AG08395 (cell line): ENCODE results near the gene ACTR8.
"Not testable (repeated sequence)": the region's sequence is repeated elsewhere in the genome, so short reads cannot be mapped to it uniquely, and the experiment has no call there.

Source experiments
- DNase-seq: peaks from one replicate; pipeline ENCODE4 v3.0.0; 2012; ENCODE audit warnings: mixed read lengths, low spot score

The ACTR8 gene

DNA sequence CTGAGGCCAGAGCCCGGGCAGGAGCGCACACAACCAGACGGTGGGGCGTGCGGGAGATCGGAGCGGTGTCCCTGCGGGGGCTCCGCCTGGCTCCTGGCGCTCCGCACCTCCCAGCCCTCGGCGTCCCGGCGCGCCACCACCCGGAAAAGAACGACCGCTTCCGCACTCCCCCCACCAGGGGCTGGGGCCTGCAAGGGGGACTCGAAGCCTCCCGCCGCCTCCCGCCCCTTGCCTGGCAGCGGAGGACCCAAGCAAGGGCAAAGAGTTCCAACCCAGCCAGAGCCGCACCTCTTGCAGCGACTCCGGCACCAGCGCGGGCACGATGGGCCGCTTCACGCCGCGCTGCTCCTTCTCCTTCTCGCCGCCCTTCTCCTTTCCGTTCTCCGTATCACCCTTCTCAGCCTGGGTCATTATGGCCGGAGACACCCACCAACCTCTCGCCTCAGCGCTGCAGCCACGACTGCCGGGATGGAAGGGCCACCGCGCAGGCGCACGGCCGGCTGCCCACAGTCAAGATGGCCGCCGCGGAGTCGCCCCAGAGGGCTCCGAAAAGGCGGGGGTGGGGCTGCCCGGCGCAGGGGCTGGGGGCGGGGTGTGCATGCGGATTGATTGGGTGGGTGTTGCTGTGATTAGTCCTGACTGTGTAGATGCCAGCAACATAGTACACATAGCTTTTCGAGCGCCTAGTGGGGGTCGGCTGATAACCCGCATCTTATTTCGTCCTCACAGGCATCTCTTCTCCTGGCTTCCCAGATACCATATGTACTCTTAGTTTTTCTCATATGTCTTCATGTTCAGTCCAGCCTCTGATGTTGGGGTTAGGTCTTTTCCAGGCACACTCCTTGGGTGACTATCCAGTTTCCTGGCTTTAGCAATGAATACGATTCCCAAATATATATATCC, at the start of gene ACTR8:
ACTR8 (minus strand) TSS at position 462 of the 903 bp plus-strand sequence; CDS start at position 411, 51 bp downstream.
- DNase-seq, result peak; percentile 93

- not testable (repeated sequence) for DNase-seq
Observed at GRCh38 chr3:53927208-53927872, 45.4 kb upstream of the ACTR8 start.

DNA sequence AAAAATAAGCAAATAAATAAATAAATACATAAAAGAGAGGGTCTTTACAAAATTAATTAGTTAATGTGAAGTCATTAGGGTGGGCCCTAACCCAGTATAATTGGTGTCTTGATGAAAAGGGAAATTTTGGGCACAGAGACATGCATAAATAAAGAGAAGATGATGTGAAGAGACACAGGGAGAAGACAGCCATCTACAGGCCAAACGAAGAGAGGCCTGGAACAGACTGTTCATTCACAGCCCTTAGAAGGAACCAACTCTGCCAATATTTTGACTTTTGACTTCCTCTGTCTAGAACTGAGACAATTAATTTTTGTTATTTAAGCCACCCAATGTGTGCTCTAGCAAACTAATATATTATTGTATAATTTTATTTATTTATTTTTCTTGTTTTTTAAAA, 39.3 kb upstream of the ACTR8 start:
- peak; percentile 29 for DNase-seq

- no peak for DNase-seq
Observed at GRCh38 chr3:53919741-53920140, 37.8 kb upstream of the ACTR8 start.

GRCh38 chr3:53913401-53913800, 31.4 kb upstream of the ACTR8 start:
- no peak for DNase-seq

GRCh38 chr3:53902711-53903110, 20.8 kb upstream of the ACTR8 start:
- DNase-seq, result no peak

DNA sequence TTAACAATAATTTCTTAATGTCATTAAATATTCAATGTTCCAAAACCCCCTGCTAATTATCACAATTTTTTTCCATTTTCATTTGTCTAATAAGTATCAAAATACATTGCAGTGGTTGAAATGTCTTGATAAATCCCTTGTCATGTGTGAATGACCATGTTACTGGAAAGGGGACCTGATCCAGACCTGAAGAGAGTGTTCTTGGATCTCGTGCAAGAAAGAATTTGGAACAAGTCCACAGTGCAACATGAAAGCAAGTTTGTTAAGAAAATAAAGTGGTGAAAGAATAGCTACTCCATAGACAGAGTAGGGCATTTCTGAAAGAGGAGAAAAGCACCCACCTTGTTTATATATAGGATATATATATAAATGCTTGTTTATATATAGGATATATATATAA, 20.1 kb upstream of the ACTR8 start:
- DNase-seq, result no peak

DNA sequence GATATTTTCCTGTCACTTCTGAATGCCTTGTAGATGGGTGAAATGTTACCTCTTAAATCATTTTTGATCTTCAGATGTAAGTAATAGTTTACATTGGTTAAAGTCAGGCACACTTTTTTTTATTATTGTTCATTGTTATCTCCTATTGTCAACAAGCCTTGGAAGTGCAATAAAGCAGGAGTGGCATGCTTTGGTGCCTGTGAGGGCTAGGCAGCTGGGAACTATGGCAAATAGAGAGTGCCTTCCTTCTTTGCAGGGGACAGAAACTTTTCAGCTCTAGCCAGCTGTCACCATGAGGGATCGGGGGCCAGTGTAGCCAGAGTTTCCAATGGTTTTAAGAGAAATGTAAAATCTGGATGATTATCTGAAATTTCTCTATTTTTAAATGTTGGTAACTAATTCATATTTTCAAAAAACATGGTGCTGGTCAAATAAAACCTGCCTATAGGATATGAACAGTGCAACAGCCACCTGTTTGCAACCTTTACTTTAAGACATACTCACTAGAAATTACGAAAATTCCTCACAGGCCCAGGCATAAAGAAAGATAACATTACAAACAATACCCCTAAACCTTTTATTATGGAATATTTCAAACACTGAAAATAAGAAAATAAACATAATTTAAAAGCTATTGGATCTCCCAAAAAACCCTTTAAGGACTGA, 18.8 kb upstream of the ACTR8 start:
- no peak for DNase-seq

GRCh38 chr3:53899750-53900149, 17.8 kb upstream of the ACTR8 start:
- no peak for DNase-seq

GRCh38 chr3:53892286-53892637, 10.3 kb upstream of the ACTR8 start:
- DNase-seq, result no peak

DNA sequence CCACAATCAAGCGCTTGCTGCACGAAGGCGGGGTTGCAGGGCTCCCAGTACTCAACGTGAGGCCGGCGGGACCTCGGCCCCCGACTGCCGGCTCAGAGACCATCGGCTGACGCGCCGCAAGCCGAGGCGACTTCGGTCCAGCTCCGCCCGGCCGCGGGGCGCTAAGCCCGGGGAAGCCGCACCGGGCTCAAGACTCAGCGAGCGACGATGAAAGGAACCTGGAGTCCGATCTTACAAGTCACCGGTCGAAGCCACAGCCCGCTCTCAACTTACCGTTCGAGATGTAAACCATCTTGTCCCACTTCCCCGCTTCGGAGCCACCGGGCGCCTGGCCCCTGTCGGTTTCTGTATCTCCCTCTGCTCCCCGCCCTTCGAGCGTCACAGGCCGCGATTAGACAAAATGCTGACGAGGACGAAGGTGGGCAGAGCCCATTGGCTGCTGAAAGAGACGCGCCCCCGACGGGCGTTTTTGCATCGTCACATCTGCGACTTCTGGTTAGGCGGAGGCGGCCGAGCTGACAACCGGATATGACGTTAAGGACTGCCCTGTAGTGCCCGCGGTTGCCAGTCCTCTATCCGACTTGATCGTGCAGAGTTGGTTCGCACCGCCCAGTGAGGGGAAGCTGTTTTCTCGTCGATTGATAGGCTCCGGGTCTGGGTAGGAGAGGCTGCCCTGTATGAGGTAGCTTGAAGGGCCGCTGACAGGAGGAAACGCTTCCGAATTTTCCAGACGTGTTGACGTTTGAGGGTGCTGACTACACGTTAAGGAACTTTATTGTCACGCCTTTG, 9.7 kb upstream of the ACTR8 start, which contains the start of gene SELENOK:
SELENOK (minus strand) TSS at position 363 of the 789 bp plus-strand sequence.
- peak; percentile 97 for DNase-seq

DNA sequence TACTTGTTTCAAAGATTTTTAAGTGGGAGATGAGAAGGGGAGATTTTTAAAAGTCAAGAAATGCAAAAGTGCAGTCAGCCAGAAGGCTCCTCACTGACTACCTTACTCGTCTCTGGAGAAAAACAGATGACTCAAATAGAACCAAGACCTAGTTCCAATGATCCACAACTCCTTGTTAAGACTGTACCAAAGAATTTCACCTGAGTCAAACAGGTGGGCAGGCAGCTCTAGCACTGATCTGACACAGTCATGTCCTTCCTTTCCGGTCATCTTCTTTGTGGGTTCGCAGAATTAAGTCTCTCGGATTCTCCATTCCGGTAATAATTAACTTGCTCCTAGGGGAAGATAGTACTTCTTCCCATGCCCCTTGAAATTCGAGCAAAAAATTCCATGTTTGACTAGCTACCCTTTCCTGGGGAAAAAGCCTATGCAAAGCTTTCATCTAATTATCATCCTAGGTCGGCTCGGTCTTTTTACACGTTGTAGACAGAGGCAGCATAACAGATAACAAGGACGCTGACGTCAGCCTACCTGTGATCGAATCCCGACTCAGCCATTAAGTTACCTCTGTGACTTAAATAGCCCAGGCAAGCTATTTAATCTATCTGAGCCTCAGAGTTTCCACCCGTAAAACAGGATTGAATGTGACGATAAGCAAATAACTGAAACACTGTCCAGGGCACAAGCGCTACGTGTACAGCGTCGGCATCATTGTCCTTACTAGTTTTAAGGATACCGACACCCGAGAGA, 8.9 kb upstream of the ACTR8 start:
- peak; percentile 2 for DNase-seq

DNA sequence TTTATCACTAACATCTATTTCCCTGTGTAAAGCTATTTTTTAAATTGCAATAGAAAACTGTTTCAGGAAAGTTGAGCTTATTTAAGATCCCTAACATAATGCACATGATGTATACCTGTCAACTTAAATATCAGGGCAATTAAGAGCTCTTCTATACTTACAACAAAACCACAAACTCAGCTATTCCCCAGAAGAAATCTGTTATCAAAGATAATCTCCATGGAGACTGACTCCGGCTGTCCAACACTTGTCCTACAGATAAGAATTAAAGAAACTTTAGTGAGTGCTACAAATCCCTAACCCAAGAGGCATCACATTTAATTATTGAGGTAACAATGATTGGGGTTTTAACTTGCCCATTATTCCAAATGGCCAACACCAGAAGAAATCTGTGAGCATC, 6.3 kb upstream of the ACTR8 start:
- DNase-seq, result no peak

DNA sequence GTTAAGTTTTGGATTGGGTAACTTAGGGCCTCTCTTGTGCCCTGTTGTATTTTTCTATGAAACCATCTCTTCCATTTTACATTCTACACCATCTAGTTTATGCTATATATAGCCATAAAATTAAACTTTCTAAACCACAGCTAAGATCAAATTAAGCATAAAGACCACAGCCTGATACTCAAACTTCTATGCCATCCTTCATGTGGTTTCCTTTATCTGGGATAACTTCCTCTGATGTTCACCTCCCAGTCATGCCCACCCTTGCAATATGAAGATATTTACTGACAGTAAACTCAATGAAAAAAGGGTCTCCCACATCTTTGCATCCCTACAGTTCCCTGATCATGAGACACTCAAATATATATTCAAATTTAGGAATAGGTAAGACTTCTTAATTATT, 5.5 kb upstream of the ACTR8 start:
- DNase-seq, result no peak

GRCh38 chr3:53885239-53885638, 3.3 kb upstream of the ACTR8 start:
- no peak for DNase-seq

- no peak for DNase-seq
Observed at GRCh38 chr3:53884623-53885022, 2.7 kb upstream of the ACTR8 start.

DNA sequence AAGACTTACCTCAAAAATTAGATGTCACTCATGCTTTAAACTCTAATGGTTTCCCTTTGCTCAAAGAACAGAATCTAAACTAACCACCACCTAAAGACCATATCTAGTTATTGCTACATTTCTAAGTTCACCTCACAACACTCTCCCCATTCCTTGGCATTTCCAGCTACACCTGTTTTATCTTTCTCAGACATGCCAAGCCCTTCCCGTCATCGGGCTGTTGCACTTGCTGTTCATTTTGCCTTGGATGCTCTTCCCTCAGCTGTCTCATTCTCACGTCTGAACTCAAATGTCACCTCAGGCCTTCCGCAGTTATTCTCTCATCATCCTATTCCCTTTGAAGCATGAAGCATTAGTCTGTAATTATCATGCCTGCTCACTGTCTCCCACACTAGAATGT, 1.1 kb upstream of the ACTR8 start:
- no peak for DNase-seq

DNA sequence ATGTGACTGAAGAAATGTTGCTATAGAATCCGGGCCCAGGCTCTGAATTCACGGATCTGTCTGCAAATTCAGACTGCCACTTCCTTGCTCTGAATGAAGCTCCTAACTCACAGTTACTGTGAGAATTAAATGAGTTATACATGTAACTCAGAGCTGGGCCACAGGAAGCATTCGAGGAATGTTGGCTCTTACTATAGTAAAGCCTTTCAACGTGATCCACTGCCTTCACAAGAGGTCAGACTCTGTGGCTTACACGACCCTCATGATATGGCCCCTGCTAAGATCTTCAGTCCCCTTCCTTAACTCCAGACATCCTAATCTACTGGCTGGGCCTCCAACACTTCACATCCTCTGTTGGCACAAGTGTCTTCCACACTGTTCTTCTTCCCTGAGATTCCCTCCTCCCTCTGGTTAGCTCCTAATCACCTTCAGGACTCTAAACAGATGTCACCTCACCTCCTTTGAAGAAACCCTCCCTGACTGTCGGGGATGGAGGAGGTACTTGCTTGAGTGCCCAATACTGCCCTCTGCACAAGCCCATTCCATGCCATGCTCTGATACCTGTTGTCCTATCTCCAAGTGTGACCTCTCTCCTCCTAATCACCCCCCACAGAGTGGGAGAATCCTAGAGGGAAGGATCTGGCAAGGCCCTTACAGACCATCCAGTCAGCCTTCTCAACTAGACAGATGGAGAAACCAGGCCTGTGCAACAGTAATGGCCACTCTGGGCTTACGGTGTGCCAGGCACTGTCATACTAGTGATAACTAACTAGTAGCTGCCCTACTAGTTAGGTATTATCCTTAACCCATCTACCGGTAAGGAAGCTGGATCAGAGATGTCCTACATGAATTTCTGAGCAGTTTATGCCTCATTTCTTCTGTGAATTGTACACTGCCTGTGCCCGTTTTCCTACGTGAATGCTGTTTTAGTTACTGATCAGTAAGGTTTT, 1.3 kb downstream of the ACTR8 start:
- DNase-seq, result no peak

DNA sequence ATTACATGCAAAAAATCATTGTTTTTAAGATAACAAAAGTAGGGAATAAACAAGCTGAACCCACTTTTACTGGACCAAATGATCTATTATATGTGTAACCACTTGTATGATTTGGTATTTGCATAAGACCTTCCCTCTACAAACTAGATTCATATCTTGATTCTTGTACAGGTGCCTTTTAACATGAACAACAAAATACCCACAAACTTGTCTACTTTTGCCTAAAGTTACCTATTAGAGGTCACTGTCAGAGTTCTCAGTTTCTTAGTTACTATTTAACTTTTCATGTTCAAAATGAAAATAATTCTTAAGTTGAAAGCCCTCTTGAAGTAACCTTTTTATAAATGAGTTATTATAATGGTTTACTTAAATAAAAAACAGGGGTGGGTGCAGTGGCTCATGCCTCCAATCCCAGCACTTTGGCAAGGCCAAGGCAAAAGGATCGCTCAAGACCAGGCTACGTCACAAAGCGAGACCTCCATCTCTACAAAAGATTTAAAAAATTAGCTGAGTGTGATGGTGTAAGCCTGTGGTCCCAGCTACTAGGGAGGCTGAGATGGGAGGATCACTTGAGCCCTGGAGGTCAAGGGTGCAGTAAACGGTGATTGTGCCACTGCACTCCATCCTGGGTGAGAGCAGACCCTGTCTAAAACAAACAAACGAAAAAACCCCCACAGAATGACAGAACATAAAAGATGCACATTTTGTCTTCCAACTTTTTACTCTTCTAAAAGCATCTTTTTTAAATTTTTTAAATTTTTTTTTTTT, 16.0 kb downstream of the ACTR8 start:
- DNase-seq, result no peak
